Measurements from ENCODE around the gene TMOD4. TPM values are rescaled to one million over a fixed set of nuclear protein-coding genes. Genes with fewer than 3 reads are reported as not detected.

The TMOD4 gene
- total RNA-seq, 1 experiment from 2014 or later: 0.23 TPM

GRCh38 chr1:151142411-151143056 lies 33.2 kb downstream of the TMOD4 start:
- no peak for DNase-seq (ENCODE audit: low read depth)

DNA sequence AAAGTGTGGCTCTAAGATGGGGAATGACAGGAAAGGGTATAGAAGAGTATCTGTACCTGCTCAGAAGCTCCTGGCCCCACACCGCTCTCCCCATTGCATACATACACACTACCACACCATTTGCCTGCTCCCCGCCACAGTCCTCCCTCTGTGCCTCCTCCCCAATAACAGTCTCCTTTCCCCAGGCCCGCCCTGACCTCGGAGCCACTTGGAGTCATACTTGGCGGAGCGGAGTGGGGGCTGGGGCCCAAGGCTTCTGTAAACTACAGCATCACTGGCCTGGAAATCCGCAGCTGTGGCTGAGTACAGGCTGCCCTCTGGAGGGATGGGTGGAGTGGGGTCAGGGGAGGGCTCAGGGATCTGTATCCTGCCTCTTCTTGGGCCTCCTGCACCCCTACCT lies 38.0 kb downstream of the TMOD4 start:
- DNase-seq (ENCODE audit: low read depth): no peak

DNA sequence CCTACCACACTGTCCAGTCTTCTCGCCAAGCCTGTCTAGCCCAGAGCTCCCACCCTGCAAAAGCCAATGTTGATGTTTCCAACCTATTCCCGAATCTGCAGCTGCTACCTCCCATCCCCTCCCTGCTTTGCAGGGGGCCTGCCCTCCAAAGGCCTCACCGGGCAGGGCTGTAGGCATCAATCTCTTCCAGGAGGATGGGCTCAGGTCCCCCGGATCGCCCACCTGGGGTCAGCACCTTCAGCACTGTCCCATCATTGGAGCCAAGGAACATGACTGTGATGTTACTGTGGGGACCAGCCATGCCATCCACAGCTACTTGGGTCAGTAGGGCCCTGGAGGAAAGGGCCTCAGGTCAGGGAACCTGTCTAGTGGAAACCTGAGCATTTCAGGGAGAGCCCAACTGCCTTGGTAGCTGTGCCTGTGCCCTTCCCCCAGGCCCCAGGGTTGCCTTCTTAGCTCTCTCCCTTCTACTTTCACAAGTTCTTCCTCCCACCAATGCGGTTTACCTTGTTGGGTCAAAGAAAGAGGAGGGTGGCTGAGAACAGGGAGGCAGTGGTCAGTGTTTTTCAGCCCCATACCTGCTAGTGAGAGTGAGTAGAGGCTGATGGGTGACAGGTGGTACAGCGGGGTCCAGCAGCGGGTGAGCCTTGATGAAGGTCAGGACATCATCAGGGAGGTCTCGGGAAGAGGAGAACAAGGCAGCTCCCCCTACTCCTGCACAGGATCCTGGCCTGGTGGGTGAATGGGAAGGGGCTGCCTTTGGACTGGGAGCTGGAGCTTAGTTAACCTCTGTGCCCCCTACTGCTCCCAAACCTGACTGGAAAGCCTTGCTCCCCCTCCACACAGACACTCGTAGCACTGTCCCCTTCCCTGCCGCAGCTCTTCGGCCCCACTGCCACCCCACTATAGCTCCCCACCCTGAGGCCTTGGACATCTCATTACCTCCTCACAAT lies 40.1 kb downstream of the TMOD4 start:
- DNase-seq (ENCODE audit: low read depth): no peak

DNA sequence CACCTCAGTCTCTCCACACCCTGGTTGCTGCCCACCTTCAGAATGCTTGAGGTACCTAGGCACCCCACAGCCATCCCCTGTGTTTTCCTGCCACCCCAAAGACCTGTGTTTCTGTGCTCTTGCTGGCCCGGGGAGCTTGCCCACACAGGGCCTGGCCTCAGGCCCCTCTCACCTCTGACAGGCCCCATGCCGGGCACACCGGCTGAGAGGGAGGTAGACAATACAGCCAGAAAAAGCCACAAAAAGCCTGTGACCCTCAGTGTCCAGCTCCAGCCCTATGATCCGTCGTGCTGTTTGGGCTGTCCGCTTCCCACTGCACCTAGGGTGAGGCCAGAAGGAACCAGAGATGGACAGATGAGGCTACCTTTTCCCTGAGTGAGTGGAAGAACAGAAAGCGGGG lies 40.8 kb downstream of the TMOD4 start:
- DNase-seq (ENCODE audit: low read depth): no peak

DNA sequence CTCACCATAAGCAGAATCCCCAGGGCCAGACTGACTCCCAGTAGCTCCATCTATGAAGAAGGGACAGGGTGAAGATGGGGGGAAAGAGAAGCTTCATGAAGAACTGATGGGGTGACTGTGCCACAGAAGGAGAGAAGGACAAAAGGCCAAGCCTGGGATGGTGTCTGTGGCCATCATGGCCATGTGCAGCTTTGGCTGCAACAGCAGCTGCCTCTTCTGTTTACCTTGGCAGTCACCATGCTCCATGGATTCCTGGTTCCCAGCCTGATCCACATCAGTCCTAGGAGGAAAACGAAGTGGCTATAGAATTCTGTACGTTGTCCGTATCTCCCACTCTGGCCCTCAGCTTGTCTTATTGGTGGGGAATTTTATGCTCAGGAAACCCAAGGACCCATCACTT lies 41.4 kb downstream of the TMOD4 start:
- no peak for DNase-seq (ENCODE audit: low read depth)

- no peak for DNase-seq (ENCODE audit: low read depth)
Measured at GRCh38 chr1:151133018-151133806, 42.6 kb downstream of the TMOD4 start.

DNA sequence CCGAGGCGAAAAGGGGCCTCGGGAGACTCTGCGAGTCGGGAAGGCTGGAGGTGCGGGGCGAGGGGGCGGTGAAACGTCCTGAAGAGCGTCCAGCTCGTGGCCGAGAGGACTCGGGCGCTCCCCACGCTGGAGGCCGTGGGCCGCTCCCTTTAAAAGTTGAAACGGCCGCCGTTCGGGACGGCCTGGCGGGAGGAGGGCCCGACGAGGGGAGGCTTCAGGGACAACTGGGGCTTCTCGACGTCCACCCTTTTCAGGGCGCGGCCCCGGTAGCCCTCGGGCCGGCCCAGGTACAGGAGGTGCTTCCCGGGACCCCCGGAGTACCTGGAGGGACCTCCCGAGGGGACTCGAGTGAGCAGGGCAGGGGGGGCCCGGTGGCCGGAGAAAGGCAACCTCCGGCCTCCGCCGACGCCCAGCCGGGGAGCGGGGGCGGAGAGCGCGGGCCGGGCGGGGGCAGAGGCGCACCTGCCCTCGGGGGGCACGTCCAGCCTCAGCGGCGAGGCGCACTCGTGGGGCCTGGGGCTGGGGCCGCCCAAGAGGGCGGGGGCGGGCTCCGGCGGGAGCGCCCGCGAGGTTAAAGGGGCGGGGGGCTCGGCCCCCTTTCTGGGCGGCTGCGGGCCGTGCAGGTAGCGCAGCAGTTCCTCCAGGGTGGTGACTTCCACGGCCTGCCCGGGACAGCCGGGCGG lies 43.3 kb downstream of the TMOD4 start:
- DNase-seq (ENCODE audit: low read depth): no peak

GRCh38 chr1:151131701-151132334 lies 44.0 kb downstream of the TMOD4 start:
- DNase-seq (ENCODE audit: low read depth): no peak

- no peak for DNase-seq (ENCODE audit: low read depth)
Measured at GRCh38 chr1:151130987-151131586, 44.7 kb downstream of the TMOD4 start.

GRCh38 chr1:151128800-151129199 lies 47.0 kb downstream of the TMOD4 start:
- no peak for DNase-seq (ENCODE audit: low read depth)

DNA sequence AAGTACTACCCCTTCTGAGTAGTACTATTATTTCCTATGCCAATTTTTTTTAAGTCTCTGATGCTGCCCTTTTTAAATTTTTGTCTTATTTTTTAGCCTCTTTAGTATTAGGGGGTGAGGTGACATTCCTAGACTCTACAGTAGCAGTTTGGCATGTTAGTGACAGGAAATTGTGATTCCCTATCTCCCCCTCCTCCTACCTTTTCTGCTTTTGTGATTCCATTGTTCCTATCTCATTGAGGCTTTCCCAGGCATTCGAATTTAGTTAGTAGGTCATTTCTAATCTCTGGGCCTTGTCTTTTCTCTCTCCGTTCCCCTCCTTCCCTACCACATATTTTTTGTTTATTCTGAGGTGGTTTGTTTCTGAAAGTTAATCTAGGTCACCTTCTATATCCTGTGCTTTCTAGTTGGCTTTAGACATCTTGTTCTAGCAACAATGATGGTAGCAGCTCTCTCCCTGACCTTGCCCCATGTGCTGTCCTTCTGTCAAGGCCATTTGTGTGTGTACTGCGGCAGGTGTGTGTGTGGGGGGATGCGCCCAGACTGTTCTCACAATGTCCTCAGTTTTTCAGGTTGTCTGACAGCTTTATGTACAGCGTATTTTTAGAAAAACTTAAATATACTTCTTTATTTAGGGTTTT lies 50.9 kb downstream of the TMOD4 start:
- DNase-seq (ENCODE audit: low read depth): no peak

Other genes starting within 250 kb of the TMOD4 start
- gene SETDB1, start 249.6 kb downstream of the TMOD4 start, total RNA-seq (2014; rRNA removed; shearing (Covaris generic)): 37.5 and 60.8 TPM in 2 replicates
- 74.1 and 105 TPM in 2 replicates for gene CERS2, start 201.1 kb downstream of the TMOD4 start, total RNA-seq (2014; rRNA removed; shearing (Covaris generic))
- 0.24 TPM in 1 of 2 replicates, not detected in the other for gene ANXA9, start 193.7 kb downstream of the TMOD4 start, total RNA-seq (2014; rRNA removed; shearing (Covaris generic))
- 6.6 and 12.1 TPM in 2 replicates for gene MINDY1, start 169.1 kb downstream of the TMOD4 start, total RNA-seq (2014; rRNA removed; shearing (Covaris generic))
- gene PRUNE1, start 167.5 kb downstream of the TMOD4 start, total RNA-seq (2014; rRNA removed; shearing (Covaris generic)): 17.4 and 21.3 TPM in 2 replicates
- 0.57 and 0.60 TPM in 2 replicates for gene BNIPL, start 139.4 kb downstream of the TMOD4 start, total RNA-seq (2014; rRNA removed; shearing (Covaris generic))
- gene C1orf56, start 128.2 kb downstream of the TMOD4 start, total RNA-seq (2014; rRNA removed; shearing (Covaris generic)): 0.80 and 2.4 TPM in 2 replicates
- 48.8 and 55.1 TPM in 2 replicates for gene CDC42SE1, start 116.4 kb downstream of the TMOD4 start, total RNA-seq (2014; rRNA removed; shearing (Covaris generic))
- gene MLLT11, start 115.6 kb downstream of the TMOD4 start, total RNA-seq (2014; rRNA removed; shearing (Covaris generic)): 48.4 and 52.7 TPM in 2 replicates
- 3.5 and 4.5 TPM in 2 replicates for gene GABPB2, start 105.2 kb downstream of the TMOD4 start, total RNA-seq (2014; rRNA removed; shearing (Covaris generic))
- 0.40 TPM in 1 of 2 replicates, not detected in the other for gene SEMA6C, start 29.4 kb downstream of the TMOD4 start, total RNA-seq (2014; rRNA removed; shearing (Covaris generic))
- not detected in 2 replicates for gene TNFAIP8L2, start 19.3 kb downstream of the TMOD4 start, total RNA-seq (2014; rRNA removed; shearing (Covaris generic))
- 11.4 and 13.4 TPM in 2 replicates for gene LYSMD1, start 10.1 kb downstream of the TMOD4 start, total RNA-seq (2014; rRNA removed; shearing (Covaris generic))
- gene SCNM1, start 9.8 kb downstream of the TMOD4 start, total RNA-seq (2014; rRNA removed; shearing (Covaris generic)): 76.8 and 90.9 TPM in 2 replicates
- 91.0 and 95.0 TPM in 2 replicates for gene VPS72, start 14.2 kb upstream of the TMOD4 start, total RNA-seq (2014; rRNA removed; shearing (Covaris generic))
- gene PIP5K1A, start 22.6 kb upstream of the TMOD4 start, total RNA-seq (2014; rRNA removed; shearing (Covaris generic)): 19.6 and 30.9 TPM in 2 replicates
- 412 and 482 TPM in 2 replicates for gene PSMD4, start 78.8 kb upstream of the TMOD4 start, total RNA-seq (2014; rRNA removed; shearing (Covaris generic))
- 11.4 and 11.9 TPM in 2 replicates for gene ZNF687, start 106.3 kb upstream of the TMOD4 start, total RNA-seq (2014; rRNA removed; shearing (Covaris generic))
- gene PI4KB, start 151.4 kb upstream of the TMOD4 start, total RNA-seq (2014; rRNA removed; shearing (Covaris generic)): 23.0 and 39.6 TPM in 2 replicates
- gene RFX5, start 171.3 kb upstream of the TMOD4 start, total RNA-seq (2014; rRNA removed; shearing (Covaris generic)): 39.3 and 48.0 TPM in 2 replicates
- gene SELENBP1, start 196.7 kb upstream of the TMOD4 start, total RNA-seq (2014; rRNA removed; shearing (Covaris generic)): 0.65 and 1.8 TPM in 2 replicates
- gene PSMB4, start 223.6 kb upstream of the TMOD4 start, total RNA-seq (2014; rRNA removed; shearing (Covaris generic)): 662 and 883 TPM in 2 replicates

Data from Daoy (cell line).